ENCODE data around the gene ZNF780B. TPM values are rescaled to one million over a fixed set of nuclear protein-coding genes. Genes with fewer than 3 reads are reported as not detected.
"Not testable (repeated sequence)": the region's sequence is repeated elsewhere in the genome, so short reads cannot be mapped to it uniquely, and the experiment has no call there.

The ZNF780B gene
- total and polyA plus RNA-seq, 11 donors = 4.7 to 35.2 (median 17.3) TPM

DNA sequence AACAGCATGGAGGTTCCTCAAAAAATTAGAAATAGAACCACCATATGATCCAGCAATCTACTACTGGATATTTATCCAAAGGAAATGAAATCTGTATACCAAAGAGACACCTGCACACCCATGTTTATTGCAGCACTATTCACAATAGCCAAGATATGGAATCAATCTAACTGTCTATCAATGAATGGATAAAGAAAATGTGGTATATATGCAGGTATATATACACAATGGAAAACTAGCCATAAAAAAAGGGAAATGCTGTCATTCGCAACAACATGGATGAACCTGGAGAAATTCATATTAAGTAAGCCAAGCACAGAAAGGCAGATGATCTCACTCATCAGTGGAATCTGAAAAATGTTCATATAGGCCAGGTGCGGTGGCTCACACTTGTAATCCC lies 2.5 kb downstream of the ZNF780B start:
- Histone ChIP-seq H3K27ac (no peak overlapping the region), H3K4me1 (peaks cover 0 to 28% (median 8%) of the 10 kb centered on the region in 12 donors), H3K27me3 (no peaks in the 10 kb centered on the region), H3K9me3 (peaks cover 0 to 45% (median under 1%) of the 10 kb centered on the region in 12 donors), H3K4me3 (no peak overlapping the region), H3K36me3 (peaks cover 0 to 18% (median 4%) of the 10 kb centered on the region in 9 donors)
- TF ChIP-seq CTCF (IDR thresholded peaks at IDR 0.05) = no peak
- TF ChIP-seq POLR2A (IDR thresholded peaks at IDR 0.05) = no peak
- DNase-seq (no peak), ATAC-seq (no peak)
- 90 to 97% (median 96%) methylated on average over 2 of the region's 2 CpGs for WGBS, 4 donors
- intact Hi-C loops (cut with DNase I) = loop anchor here in 2 of 10 donors (10.0 kb wide), 1 partner anchor 49 kb away; no protein-coding TSS in a partner anchor

GRCh38 chr19:40041718-40042117 lies 14.3 kb downstream of the ZNF780B start:
- DNase-seq; H3K4me1 ChIP-seq; ATAC-seq; H3K27me3 ChIP-seq; H3K27ac ChIP-seq; H3K4me3 ChIP-seq; intact Hi-C loops (cut with DNase I): not testable (repeated sequence)
- Histone ChIP-seq H3K9me3 (peaks cover 0 to 75% (median 40%) of the 10 kb centered on the region in 12 donors), H3K36me3 (peaks cover 3 to 44% (median 37%) of the 10 kb centered on the region in 9 donors)
- 95 to 100% (median 97%) methylated on average over 1 of the region's 1 CpG for WGBS, 4 donors

GRCh38 chr19:40038047-40038446 lies 18.0 kb downstream of the ZNF780B start:
- H3K27me3 ChIP-seq; DNase-seq; H3K4me1 ChIP-seq; ATAC-seq; intact Hi-C loops (cut with DNase I); H3K4me3 ChIP-seq; H3K27ac ChIP-seq: not testable (repeated sequence)
- H3K36me3 ChIP-seq = peaks cover 0 to 30% (median 5%) of the 10 kb centered on the region in 9 donors
- WGBS, 4 donors = 97 to 99% (median 98%) methylated on average over 1 to 3 of the region's 3 CpGs
- peaks cover 0 to 76% (median 51%) of the 10 kb centered on the region in 12 donors for H3K9me3 ChIP-seq

DNA sequence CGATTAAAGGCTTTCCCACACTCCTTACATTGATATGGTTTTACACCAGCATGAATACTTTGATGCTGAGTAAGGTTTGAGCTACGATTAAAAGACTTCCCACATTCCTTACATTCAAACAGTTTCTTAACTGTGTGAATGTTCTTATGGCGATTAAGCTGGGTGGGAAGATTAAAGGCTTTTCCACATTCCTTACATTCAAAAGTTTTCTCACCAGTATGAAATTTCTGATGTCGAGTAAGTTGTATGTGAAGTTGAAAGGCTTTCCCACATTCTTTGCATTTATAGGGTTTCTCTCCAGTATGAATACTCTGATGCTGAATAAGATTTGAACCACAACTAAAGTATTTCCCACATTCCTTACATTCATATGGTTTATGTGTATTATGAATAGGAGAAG lies 20.0 kb downstream of the ZNF780B start:
- intact Hi-C loops (cut with DNase I) = no loop called here
- Histone ChIP-seq H3K27ac (no peak overlapping the region), H3K36me3 (peaks cover 0 to 29% (median 4%) of the 10 kb centered on the region in 9 donors), H3K4me1 (no peaks in the 10 kb centered on the region), H3K27me3 (no peaks in the 10 kb centered on the region), H3K4me3 (no peak overlapping the region), H3K9me3 (peaks cover 3 to 83% (median 66%) of the 10 kb centered on the region in 12 donors)
- WGBS, 4 donors = 95 to 97% (median 97%) methylated on average over 4 of the region's 4 CpGs
- ATAC-seq (no peak), DNase-seq (no peak)
- TF ChIP-seq POLR2A (IDR thresholded peaks at IDR 0.05) = no peak

GRCh38 chr19:40033989-40034560 lies 22.0 kb downstream of the ZNF780B start:
- TF ChIP-seq CTCF (IDR thresholded peaks at IDR 0.05) (no peak), POLR2A (IDR thresholded peaks at IDR 0.05) (no peak)
- 97 to 99% (median 97%) methylated on average over 2 of the region's 2 CpGs for WGBS, 4 donors
- Histone ChIP-seq H3K27ac (no peak overlapping the region), H3K4me3 (no peak overlapping the region), H3K36me3 (peaks cover 0 to 29% (median 4%) of the 10 kb centered on the region in 9 donors), H3K4me1 (no peaks in the 10 kb centered on the region), H3K9me3 (peaks cover 5 to 93% (median 84%) of the 10 kb centered on the region in 12 donors), H3K27me3 (no peaks in the 10 kb centered on the region)
- intact Hi-C loops (cut with DNase I) = no loop called here
- ATAC-seq (no peak), DNase-seq (no peak)

DNA sequence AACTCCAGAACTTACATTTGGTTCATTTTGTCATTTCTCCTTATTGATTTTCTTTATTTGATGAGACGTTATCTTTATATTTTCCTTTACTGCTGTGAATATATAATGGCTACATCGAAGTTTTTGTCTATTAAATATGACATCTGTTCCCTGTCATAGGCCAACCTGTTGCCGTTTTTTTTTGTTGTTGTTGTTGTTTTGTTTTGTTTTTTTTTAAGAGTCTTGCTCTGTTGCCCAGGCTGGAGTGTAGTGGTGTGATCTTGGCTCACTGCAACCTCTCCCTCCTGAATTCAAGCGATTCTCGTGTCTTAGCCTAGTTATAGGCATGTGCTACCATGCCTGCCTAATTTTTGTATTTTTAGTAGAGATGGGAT lies 29.4 kb downstream of the ZNF780B start:
- H3K9me3 ChIP-seq = peaks cover 0 to 100% (median 81%) of the 10 kb centered on the region in 12 donors
- H3K4me3 ChIP-seq = no peak overlapping the region
- H3K36me3 ChIP-seq = no peaks in the 10 kb centered on the region

More for the DNA sequence above, 29.4 kb downstream of the ZNF780B start:
- no peaks in the 10 kb centered on the region for H3K27me3 ChIP-seq
- intact Hi-C loops (cut with DNase I) = no loop called here
- no peak for ATAC-seq
- 85 to 98% (median 92%) methylated on average over 5 of the region's 5 CpGs for WGBS, 4 donors
- DNase-seq = no peak
- TF ChIP-seq CTCF (IDR thresholded peaks at IDR 0.05) (no peak), POLR2A (IDR thresholded peaks at IDR 0.05) (no peak)
- H3K27ac ChIP-seq = no peak overlapping the region
- H3K4me1 ChIP-seq = no peaks in the 10 kb centered on the region

Data from heart left ventricle (tissue), 16 donors.